ENCODE data around the gene TGM3.

The TGM3 gene

DNA sequence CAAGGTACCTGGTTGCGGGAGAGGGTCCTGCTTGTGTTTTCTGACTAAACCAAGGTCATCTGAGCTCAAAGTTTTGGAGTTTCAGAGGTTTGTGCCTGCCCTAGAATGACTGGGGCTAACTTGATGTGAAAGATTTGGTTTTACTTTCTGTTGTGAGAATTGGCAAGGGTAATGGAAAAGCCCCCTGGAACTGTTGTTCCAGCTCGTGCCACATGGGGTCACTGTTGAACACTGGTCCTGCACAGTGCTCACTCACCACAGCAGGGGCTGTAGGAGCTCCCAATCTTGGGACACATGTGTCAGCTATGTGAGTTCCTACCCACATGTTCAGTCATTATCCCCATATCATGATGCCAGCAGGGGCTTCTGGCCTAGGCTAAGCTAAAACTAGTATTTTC lies 91.4 kb downstream of the TGM3 start:
- H3K4me1 ChIP-seq (ENCODE audit: control insufficient read depth, insufficient read depth, low read length): no peaks in the 10 kb centered on the region
- TF ChIP-seq SETDB1 (IDR thresholded peaks at IDR 0.05; ENCODE audit: insufficient read length, low read length): peak; percentile 51
- peak; percentile 63 for TF ChIP-seq ZNF654 (tag by site-specific recombination; IDR thresholded peaks at IDR 0.05; ENCODE audit: low read depth)
- TF ChIP-seq ZNF2 (tag by site-specific recombination; IDR thresholded peaks at IDR 0.05): peak; percentile 100
- no peak for TF ChIP-seq ZNF501 (tag by site-specific recombination; IDR thresholded peaks at IDR 0.05)
- peak; percentile 60; the same call in 1 of the 2 replicates for TF ChIP-seq TRIM28 (IDR thresholded peaks at IDR 0.05; ENCODE audit: borderline replicate concordance, low read length)
- TF ChIP-seq ZNF626 (tag by site-specific recombination; IDR thresholded peaks at IDR 0.05): no peak
- TF ChIP-seq, protein P1, sequence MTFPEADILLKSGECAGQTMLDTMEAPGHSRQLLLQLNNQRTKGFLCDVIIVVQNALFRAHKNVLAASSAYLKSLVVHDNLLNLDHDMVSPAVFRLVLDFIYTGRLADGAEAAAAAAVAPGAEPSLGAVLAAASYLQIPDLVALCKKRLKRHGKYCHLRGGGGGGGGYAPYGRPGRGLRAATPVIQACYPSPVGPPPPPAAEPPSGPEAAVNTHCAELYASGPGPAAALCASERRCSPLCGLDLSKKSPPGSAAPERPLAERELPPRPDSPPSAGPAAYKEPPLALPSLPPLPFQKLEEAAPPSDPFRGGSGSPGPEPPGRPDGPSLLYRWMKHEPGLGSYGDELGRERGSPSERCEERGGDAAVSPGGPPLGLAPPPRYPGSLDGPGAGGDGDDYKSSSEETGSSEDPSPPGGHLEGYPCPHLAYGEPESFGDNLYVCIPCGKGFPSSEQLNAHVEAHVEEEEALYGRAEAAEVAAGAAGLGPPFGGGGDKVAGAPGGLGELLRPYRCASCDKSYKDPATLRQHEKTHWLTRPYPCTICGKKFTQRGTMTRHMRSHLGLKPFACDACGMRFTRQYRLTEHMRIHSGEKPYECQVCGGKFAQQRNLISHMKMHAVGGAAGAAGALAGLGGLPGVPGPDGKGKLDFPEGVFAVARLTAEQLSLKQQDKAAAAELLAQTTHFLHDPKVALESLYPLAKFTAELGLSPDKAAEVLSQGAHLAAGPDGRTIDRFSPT (tag by site-specific recombination; IDR thresholded peaks at IDR 0.05): no peak
- TF ChIP-seq, protein P2, sequence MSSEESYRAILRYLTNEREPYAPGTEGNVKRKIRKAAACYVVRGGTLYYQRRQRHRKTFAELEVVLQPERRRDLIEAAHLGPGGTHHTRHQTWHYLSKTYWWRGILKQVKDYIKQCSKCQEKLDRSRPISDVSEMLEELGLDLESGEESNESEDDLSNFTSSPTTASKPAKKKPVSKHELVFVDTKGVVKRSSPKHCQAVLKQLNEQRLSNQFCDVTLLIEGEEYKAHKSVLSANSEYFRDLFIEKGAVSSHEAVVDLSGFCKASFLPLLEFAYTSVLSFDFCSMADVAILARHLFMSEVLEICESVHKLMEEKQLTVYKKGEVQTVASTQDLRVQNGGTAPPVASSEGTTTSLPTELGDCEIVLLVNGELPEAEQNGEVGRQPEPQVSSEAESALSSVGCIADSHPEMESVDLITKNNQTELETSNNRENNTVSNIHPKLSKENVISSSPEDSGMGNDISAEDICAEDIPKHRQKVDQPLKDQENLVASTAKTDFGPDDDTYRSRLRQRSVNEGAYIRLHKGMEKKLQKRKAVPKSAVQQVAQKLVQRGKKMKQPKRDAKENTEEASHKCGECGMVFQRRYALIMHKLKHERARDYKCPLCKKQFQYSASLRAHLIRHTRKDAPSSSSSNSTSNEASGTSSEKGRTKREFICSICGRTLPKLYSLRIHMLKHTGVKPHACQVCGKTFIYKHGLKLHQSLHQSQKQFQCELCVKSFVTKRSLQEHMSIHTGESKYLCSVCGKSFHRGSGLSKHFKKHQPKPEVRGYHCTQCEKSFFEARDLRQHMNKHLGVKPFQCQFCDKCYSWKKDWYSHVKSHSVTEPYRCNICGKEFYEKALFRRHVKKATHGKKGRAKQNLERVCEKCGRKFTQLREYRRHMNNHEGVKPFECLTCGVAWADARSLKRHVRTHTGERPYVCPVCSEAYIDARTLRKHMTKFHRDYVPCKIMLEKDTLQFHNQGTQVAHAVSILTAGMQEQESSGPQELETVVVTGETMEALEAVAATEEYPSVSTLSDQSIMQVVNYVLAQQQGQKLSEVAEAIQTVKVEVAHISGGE (tag by site-specific recombination; conservative IDR thresholded peaks at IDR 0.05; ENCODE audit: low read depth): no peak
- POLR2A ChIA-PET: interaction anchor here (0.6 to 1.3 kb wide), 4 partner anchors 73 to 265 kb away, joined by 3 to 4 read pairs (median 3); partner anchors contain the start of gene SNRPB
- no peaks in the 10 kb centered on the region for H3K9me3 ChIP-seq (ENCODE audit: control insufficient read depth, insufficient read depth, low read depth, low read length)
- no peak overlapping the region for H3K27ac ChIP-seq (ENCODE audit: extremely low read depth, low read depth, low read length)
- CTCF ChIA-PET: interaction anchor here (0.6 to 4.0 kb wide), 41 partner anchors 9 to 1279 kb away, joined by 3 to 58 read pairs (median 5); no protein-coding TSS in a partner anchor
- H3K36me3 ChIP-seq (ENCODE audit: control insufficient read depth in 2 of 2, insufficient read depth in 1 of 2, low read length in 2 of 2): no peaks in the 10 kb centered on the region
- H3K4me3 ChIP-seq (ENCODE audit: low read depth, low read length): no peak overlapping the region

GRCh38 chr20:2387580-2387979 lies 91.8 kb downstream of the TGM3 start:
- ChIA-PET POLR2A (interaction anchor here (0.7 to 1.3 kb wide), 3 partner anchors 72 to 264 kb away, joined by 3 to 4 read pairs (median 3); partner anchors contain the start of gene SNRPB), CTCF (interaction anchor here (0.6 to 4.0 kb wide), 35 partner anchors 8 to 286 kb away, joined by 3 to 58 read pairs (median 5); no protein-coding TSS in a partner anchor)
- Histone ChIP-seq H3K27ac (ENCODE audit: extremely low read depth, low read depth, low read length) (no peak overlapping the region), H3K4me3 (ENCODE audit: low read depth, low read length) (no peak overlapping the region), H3K9me3 (ENCODE audit: control insufficient read depth, insufficient read depth, low read depth, low read length) (no peaks in the 10 kb centered on the region), H3K36me3 (ENCODE audit: control insufficient read depth in 2 of 2, insufficient read depth in 1 of 2, low read length in 2 of 2) (no peaks in the 10 kb centered on the region), H3K4me1 (ENCODE audit: control insufficient read depth, insufficient read depth, low read length) (no peaks in the 10 kb centered on the region)
- TF ChIP-seq, protein P3, sequence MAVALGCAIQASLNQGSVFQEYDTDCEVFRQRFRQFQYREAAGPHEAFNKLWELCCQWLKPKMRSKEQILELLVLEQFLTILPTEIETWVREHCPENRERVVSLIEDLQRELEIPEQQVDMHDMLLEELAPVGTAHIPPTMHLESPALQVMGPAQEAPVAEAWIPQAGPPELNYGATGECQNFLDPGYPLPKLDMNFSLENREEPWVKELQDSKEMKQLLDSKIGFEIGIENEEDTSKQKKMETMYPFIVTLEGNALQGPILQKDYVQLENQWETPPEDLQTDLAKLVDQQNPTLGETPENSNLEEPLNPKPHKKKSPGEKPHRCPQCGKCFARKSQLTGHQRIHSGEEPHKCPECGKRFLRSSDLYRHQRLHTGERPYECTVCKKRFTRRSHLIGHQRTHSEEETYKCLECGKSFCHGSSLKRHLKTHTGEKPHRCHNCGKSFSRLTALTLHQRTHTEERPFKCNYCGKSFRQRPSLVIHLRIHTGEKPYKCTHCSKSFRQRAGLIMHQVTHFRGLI (tag by site-specific recombination; IDR thresholded peaks at IDR 0.05): no peak
- TF ChIP-seq ZNF560 (tag by site-specific recombination; IDR thresholded peaks at IDR 0.05; ENCODE audit: borderline replicate concordance) (no peak), ZNF19 (tag by site-specific recombination; IDR thresholded peaks at IDR 0.05; ENCODE audit: low read depth) (no peak), ZBTB26 (tag by site-specific recombination; optimal IDR thresholded peaks at IDR 0.05) (no peak), ZFP37 (tag by site-specific recombination; IDR thresholded peaks at IDR 0.05) (no peak), ZBTB6 (tag by site-specific recombination; IDR thresholded peaks at IDR 0.05) (no peak), ZNF561 (tag by site-specific recombination; IDR thresholded peaks at IDR 0.05; ENCODE audit: borderline replicate concordance) (no peak), ZNF362 (tag by site-specific recombination; IDR thresholded peaks at IDR 0.05) (no peak), FEZF1 (tag by site-specific recombination; IDR thresholded peaks at IDR 0.05) (no peak), ZNF580 (tag by site-specific recombination; IDR thresholded peaks at IDR 0.05) (no peak), GLIS1 (tag by site-specific recombination; IDR thresholded peaks at IDR 0.05) (no peak), ZNF571 (tag by site-specific recombination; IDR thresholded peaks at IDR 0.05) (no peak), HOXD13 (CRISPR knock-in tag; IDR thresholded peaks at IDR 0.05; ENCODE audit: borderline replicate concordance) (no peak), ZBTB7A (tag by site-specific recombination; IDR thresholded peaks at IDR 0.05; ENCODE audit: low read depth) (no peak), ZNF174 (tag by site-specific recombination; IDR thresholded peaks at IDR 0.05) (no peak), ZNF311 (tag by site-specific recombination; IDR thresholded peaks at IDR 0.05; ENCODE audit: borderline replicate concordance) (no peak)

Measured in HEK293 (cell line).